Natural killer cell treated with Interleukin-12 subunit alpha and Interleukin-12 subunit beta and Interleukin-15 and Interleukin-18, amount 100 ng/mL, for 72 hours (primary cell): ENCODE results near the gene RASGRF2. TPM values are rescaled to one million over a fixed set of nuclear protein-coding genes. Genes with fewer than 3 reads are reported as not detected.

Experiments used
- ATAC-seq, 2 donors: fragments of 150-1000 bp; cut with Tn5 transposase in 1 of 2; sonication (Bioruptor Pico), chemical (Tn5 transposase) in 1 of 2; 2 replicates each; pipeline ENCODE4 v1.10.0; 2021
- DNase-seq: peaks from one replicate; pipeline ENCODE4 v3.0.0; 2022; ENCODE audit warnings: low spot score
- H3K27ac Mint-ChIP-seq, 2 donors: 1 replicate in 1 of 2; 2 replicates in 1 of 2; pipeline ENCODE4 v1.8.0; 2022; ENCODE audit warnings: mixed read lengths in 2 of 2, mild to moderate bottlenecking in 1 of 2, moderate library complexity in 1 of 2
- H3K27me3 Mint-ChIP-seq, 2 donors: 1 replicate in 1 of 2; 2 replicates in 1 of 2; pipeline ENCODE4 v1.8.0; 2022; ENCODE audit warnings: mixed read lengths in 2 of 2
- H3K36me3 Mint-ChIP-seq: one replicate; pipeline ENCODE4 v1.8.0; 2022; ENCODE audit warnings: mixed read lengths
- H3K4me1 Mint-ChIP-seq, 2 donors: 1 replicate in 1 of 2; 2 replicates in 1 of 2; pipeline ENCODE4 v1.8.0; 2022; ENCODE audit warnings: low read depth in 2 of 2, mixed read lengths in 2 of 2, mild to moderate bottlenecking in 1 of 2
- H3K4me3 Mint-ChIP-seq: one replicate; pipeline ENCODE4 v1.8.0; 2022; ENCODE audit warnings: mixed read lengths
- H3K9me3 Mint-ChIP-seq: 2 replicates; pipeline ENCODE4 v1.8.0; 2022; ENCODE audit warnings: mixed read lengths
- total RNA-seq, 2 donors: library from RNA; stranded (reverse); gene quantifications; one replicate each; pipeline ENCODE4 v1.2.3, GENCODE V29; 2022

The RASGRF2 gene
- total RNA-seq, 2 donors from 2014 or later, result 2.3 to 6.7 TPM

DNA sequence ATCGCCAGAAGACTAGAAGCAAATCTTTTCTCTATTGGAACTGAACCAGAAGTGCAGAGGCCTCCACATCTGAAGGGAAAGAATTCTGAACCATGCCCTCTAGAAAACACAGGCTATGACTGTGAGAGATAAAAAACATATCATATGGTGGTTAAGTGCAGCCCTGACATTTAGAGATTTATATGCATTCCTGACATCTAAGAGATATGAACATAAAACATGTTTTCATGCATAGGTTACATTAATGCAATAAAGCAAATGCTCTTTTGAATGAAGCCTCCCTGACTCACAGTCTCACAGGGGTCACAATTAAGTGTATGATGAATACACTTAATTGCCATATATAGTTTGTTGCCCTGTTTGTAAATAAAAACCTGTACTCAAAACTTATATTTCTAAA lies 244.0 kb downstream of the RASGRF2 start:
- Mint-ChIP-seq H3K4me3 (no peak overlapping the region), H3K27ac (no peak overlapping the region), H3K9me3 (no peaks in the 10 kb centered on the region), H3K27me3 (peaks cover 0 to 6% of the 10 kb centered on the region in 2 donors), H3K36me3 (no peaks in the 10 kb centered on the region), H3K4me1 (no peaks in the 10 kb centered on the region)
- ATAC-seq (no peak), DNase-seq (no peak)

DNA sequence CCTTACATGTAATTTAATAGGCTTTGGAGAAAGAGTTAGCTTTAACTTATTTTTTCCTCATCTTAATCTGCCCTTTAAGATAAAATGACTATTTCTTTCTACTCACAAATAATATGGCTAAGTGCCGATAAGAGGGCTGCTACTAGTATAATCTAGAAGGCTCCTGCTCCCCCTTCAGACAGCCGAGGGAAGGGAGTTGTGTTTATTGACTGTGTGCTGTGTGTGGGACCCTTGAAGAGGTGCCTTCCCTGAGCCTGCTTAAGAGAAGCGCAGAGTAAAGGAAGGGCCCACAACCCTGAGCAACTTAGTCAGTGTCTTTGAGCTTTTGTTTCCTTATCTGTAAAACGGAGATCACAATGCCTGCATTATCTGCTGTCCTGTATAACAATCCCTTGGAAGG lies 244.9 kb downstream of the RASGRF2 start:
- Mint-ChIP-seq H3K4me1 (no peaks in the 10 kb centered on the region), H3K27ac (no peak overlapping the region), H3K4me3 (no peak overlapping the region), H3K36me3 (no peaks in the 10 kb centered on the region), H3K9me3 (no peaks in the 10 kb centered on the region), H3K27me3 (peaks cover 0 to 6% of the 10 kb centered on the region in 2 donors)
- DNase-seq (no peak), ATAC-seq (no peak)

DNA sequence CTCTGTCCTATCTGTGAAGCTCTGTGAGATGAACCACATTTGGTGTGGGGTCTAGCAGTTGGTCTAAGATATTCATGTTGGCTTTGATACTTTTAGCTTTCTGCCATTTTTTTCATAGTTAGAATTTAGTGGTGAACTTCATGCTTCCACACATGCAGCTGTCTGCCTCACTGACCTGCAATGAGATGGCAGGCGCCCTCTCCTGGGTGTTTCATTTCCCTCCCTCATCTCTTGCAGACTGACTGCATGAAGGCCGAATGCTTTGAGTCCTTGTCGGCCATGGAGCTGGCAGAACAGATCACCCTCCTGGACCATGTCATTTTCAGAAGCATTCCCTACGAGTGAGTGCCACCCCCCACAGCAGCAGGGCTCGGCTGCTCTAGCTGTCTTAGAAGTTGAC lies 246.8 kb downstream of the RASGRF2 start:
- Mint-ChIP-seq H3K27ac (no peak overlapping the region), H3K27me3 (no peaks in the 10 kb centered on the region), H3K36me3 (no peaks in the 10 kb centered on the region), H3K4me3 (no peak overlapping the region), H3K9me3 (no peaks in the 10 kb centered on the region), H3K4me1 (no peaks in the 10 kb centered on the region)
- DNase-seq (no peak), ATAC-seq (no peak)

DNA sequence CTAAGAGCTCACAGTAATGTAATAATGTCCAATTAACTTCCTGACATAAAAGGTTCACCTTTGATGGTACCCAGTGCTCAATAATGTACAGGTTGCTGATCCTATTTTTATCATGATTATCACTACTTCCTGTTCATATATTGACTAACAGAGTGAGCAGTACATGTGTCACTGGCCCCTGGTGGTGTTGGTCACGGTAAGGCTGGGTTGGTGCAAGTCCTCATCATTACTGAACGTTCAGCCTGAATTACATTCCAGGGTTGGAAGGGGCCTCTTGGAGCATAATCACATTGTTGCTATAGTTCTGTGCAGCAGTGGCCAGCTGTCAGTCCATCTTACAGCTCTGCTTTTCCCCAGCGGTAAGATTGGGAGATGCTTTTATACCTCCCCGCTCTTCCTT lies 248.7 kb downstream of the RASGRF2 start:
- Mint-ChIP-seq H3K27ac (no peak overlapping the region), H3K27me3 (no peaks in the 10 kb centered on the region), H3K9me3 (no peaks in the 10 kb centered on the region), H3K36me3 (no peaks in the 10 kb centered on the region), H3K4me3 (no peak overlapping the region), H3K4me1 (no peaks in the 10 kb centered on the region)
- no peak for ATAC-seq
- DNase-seq, result no peak

DNA sequence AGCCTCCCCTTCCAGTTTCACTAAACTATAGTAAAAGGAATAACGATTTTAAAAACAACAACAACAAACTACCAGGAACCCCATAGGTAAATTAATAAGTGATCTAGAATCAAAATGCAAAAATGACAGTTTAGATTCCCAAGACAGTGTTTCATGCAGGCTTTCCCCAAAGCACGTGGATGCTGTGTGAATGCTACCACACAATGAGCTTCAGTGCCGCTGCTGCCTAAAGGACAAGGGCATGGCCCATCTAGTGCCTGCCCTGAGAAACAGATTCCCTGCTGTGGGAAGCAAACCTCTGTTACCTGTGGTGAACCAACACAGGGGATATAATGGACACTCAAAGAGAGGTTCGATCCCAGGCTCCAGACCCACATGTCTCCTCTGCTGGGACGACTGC lies 249.2 kb downstream of the RASGRF2 start:
- Mint-ChIP-seq H3K4me1 (no peaks in the 10 kb centered on the region), H3K27me3 (no peaks in the 10 kb centered on the region), H3K9me3 (no peaks in the 10 kb centered on the region), H3K27ac (no peak overlapping the region), H3K36me3 (no peaks in the 10 kb centered on the region), H3K4me3 (no peak overlapping the region)
- ATAC-seq (no peak), DNase-seq (no peak)

DNA sequence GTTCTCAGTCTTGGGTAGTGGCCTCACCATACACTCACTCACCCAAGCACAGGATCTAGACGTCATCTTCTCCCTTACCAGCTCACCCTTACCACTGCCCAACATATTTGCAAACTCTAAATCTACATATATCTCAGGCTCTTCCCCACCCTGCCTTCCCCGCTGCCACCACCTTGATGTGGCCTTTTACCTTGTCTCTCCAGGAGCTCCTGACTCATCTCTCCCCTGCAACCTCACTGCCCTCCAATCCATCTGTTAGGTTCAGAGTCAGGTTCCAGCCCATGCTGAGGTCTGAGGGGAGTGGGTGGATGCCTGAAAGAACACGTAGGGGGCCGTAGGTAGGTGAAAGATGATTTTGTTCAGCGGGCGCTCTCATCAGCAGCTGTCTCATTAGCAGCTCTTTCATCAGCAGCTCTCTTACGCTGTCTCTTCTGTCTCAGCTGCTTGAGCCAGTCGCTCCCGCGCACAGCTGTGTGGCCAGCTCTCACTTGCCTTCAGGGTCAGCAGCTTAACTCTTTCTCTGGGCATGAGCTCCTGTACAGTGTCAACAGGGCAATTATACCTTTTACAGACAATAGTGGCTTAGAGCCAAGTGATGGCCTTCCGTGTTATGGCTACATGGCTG lies 249.8 kb downstream of the RASGRF2 start:
- Mint-ChIP-seq H3K27ac (no peak overlapping the region), H3K36me3 (no peaks in the 10 kb centered on the region), H3K4me3 (no peak overlapping the region), H3K4me1 (no peaks in the 10 kb centered on the region), H3K27me3 (no peaks in the 10 kb centered on the region), H3K9me3 (no peaks in the 10 kb centered on the region)
- ATAC-seq (peak in 1 of 2 donors; percentile 21), DNase-seq (no peak)

DNA sequence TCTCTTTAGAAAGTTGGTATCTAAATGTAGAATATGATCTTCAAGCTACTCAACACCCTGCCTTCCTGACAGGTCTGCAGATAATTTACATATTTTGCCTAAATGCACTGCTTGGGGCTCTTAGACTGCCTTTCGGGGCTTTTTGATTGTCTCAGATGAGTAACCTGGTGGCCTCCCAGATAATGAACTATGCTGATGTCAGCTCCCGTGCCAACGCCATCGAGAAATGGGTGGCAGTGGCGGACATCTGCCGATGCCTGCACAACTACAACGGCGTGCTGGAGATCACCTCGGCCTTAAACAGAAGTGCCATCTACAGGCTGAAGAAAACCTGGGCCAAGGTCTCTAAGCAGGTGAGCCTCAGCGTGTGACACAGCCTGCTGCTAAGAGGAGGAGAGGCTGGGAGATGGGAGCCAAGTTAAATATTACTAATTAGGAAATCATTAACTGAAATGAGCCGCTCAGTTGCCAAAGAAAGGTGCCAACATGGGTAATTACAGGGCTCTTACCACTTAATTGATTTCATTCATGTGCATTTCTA lies 252.1 kb downstream of the RASGRF2 start:
- Mint-ChIP-seq H3K27me3 (no peaks in the 10 kb centered on the region), H3K27ac (no peak overlapping the region), H3K36me3 (no peaks in the 10 kb centered on the region), H3K4me1 (no peaks in the 10 kb centered on the region), H3K9me3 (no peaks in the 10 kb centered on the region), H3K4me3 (no peak overlapping the region)
- ATAC-seq (peak in 1 of 2 donors; percentile 31), DNase-seq (no peak)

DNA sequence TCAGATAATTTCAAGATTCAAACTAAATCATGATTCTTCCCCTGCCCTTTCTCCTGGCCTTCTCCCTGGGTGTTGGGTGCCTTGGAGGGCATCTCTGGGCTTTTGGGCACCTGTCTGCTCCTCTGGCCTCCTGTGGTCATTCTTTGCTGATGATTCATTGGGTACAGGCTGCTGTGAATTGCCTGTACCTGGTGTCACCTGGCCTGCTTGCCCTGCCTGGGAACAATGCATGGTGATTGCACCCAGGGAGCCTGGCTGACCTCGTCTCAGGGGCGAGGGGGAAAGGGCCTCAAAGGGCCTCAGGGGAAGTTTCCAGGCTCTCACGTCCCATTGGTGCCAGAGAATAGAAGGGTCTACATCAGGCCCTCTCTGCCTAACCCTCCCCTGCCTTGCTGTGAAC lies 252.9 kb downstream of the RASGRF2 start:
- H3K9me3 Mint-ChIP-seq, result no peaks in the 10 kb centered on the region
- ATAC-seq (no peak), DNase-seq (no peak)
- H3K4me1 Mint-ChIP-seq, result no peaks in the 10 kb centered on the region
- no peaks in the 10 kb centered on the region for H3K36me3 Mint-ChIP-seq
- no peak overlapping the region for H3K4me3 Mint-ChIP-seq
- H3K27me3 Mint-ChIP-seq, result no peaks in the 10 kb centered on the region
- no peak overlapping the region for H3K27ac Mint-ChIP-seq

DNA sequence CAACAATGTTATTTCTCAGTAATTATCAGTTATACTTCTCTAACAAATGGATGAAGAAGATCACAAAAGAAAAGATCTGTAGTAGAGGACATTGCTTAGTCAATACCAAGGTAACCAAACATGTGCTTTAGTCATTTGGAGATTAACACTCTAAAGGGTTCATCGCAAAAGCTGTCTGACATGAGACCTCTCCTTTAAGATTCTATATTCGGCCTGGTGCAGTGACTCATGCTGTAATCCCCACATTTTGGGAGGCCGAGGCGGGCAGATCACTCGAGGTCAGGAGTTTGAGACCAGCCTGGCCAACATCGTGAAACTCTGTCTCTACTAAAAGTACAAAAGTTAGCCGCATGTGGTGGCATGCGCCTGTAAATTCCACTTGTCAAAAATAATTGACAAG lies 254.7 kb downstream of the RASGRF2 start:
- peak in 1 of 2 donors; percentile 74 for ATAC-seq
- Mint-ChIP-seq H3K36me3 (no peaks in the 10 kb centered on the region), H3K27me3 (no peaks in the 10 kb centered on the region), H3K27ac (no peak overlapping the region), H3K4me1 (no peaks in the 10 kb centered on the region), H3K9me3 (no peaks in the 10 kb centered on the region), H3K4me3 (no peak overlapping the region)
- DNase-seq, result no peak

DNA sequence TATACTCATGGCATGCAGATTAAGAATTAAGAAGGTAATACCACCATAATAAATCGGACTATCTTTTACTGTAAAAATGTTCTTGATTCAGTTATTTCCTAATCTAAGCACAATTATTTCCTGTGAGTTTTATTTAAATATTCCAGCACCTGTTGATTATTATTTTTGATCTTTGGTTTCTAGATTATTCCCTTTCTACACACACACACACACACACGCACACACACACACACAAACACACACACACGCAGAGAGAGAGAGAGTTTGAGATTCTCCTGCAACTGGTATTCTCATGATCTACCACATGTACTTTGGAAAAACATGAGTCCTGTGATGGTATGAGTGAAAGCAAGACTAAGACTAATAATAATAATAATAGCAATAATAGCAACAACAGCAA lies 256.0 kb downstream of the RASGRF2 start:
- ATAC-seq (no peak), DNase-seq (no peak)
- Mint-ChIP-seq H3K4me3 (no peak overlapping the region), H3K27ac (no peak overlapping the region), H3K4me1 (no peaks in the 10 kb centered on the region), H3K27me3 (no peaks in the 10 kb centered on the region), H3K9me3 (no peaks in the 10 kb centered on the region), H3K36me3 (no peaks in the 10 kb centered on the region)

DNA sequence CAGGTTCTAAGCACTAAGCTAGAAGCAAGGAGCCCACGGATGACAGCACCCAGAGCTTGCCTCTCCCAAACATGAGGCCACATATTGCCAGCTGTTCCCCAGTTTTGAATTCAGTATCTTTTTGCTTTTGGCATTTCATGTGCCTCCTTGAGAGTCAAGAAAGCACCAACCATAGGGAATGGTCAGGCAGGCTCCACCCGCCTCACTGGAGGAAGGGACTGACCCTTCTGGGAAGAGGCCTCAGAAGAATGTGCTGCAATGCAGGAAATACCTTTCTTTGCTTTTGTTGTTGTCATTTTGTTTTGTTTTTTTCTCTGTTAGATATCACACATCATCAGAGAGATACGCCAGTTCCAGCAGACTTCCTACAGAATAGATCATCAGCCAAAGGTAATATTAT lies 259.2 kb downstream of the RASGRF2 start:
- H3K27ac Mint-ChIP-seq, result no peak overlapping the region
- no peak for ATAC-seq
- peaks cover 0 to 4% of the 10 kb centered on the region in 2 donors for H3K27me3 Mint-ChIP-seq
- no peaks in the 10 kb centered on the region for H3K4me1 Mint-ChIP-seq
- H3K4me3 Mint-ChIP-seq, result no peak overlapping the region
- no peak for DNase-seq
- H3K36me3 Mint-ChIP-seq, result no peaks in the 10 kb centered on the region
- no peaks in the 10 kb centered on the region for H3K9me3 Mint-ChIP-seq

DNA sequence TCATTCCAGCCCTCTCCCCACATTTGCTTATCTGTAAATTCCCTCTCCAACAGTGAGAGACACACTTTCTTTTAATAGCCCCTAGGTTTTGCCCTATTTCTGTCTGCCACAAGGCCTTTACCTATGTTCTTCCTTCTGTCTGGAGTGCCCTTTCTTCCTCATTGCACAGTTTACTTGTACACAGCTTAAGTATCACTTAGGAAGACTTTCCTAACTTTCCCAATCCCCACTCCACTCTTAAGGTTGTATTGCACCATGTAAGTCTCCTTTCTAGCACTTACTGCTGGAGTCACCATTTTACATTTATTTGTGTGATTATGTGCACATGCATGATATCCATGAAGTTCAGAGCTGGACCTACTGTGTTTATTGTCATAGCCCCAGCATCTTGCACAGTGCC lies 262.1 kb downstream of the RASGRF2 start:
- DNase-seq (no peak), ATAC-seq (no peak)
- Mint-ChIP-seq H3K27me3 (peaks cover 0 to 4% of the 10 kb centered on the region in 2 donors), H3K4me1 (no peaks in the 10 kb centered on the region), H3K36me3 (no peaks in the 10 kb centered on the region), H3K27ac (no peak overlapping the region), H3K4me3 (no peak overlapping the region), H3K9me3 (no peaks in the 10 kb centered on the region)

DNA sequence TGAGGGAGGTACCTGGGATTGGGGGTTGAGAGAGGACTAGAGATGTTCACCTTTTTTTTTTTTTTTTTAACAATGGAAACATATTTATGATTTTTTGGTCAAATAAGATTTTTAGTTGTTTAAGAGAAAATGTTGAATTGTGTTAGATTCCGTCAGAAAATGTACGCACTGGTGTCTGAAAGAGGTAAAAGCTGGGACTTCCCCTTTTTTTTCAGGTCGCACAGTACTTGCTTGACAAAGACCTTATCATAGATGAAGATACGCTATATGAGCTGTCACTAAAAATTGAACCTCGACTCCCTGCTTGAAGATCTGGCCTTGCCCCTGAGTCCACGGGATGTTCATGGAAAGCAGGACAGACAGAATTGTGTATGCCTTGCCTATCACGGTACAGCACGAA lies 265.3 kb downstream of the RASGRF2 start:
- Mint-ChIP-seq H3K27ac (no peak overlapping the region), H3K9me3 (no peaks in the 10 kb centered on the region), H3K36me3 (no peaks in the 10 kb centered on the region), H3K4me1 (peaks cover 2 to 3% of the 10 kb centered on the region in 2 donors), H3K27me3 (peaks cover 0 to 6% of the 10 kb centered on the region in 2 donors), H3K4me3 (no peak overlapping the region)
- DNase-seq, result no peak
- no peak for ATAC-seq

DNA sequence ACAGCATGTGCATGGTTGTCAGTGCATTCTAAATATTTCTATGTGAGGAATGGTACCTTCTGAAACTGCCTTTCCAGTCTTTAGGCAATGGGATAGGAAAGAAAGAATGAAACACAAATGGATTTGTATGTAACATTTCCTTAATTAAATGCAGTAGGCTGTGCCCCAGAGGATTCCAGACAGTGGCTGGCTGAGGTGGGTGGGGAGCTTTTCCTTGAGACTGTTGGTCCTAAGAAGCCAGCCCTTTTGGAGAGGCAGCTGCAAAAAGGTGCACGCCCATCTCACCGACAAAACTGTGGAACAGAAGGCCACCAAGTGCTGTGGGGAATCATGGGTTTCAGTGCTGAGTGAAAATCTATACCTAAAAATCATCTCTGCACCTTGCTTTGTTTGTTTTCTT lies 266.1 kb downstream of the RASGRF2 start:
- no peak for DNase-seq
- no peak for ATAC-seq
- H3K4me3 Mint-ChIP-seq, result no peak overlapping the region
- peaks cover 4% of the 10 kb centered on the region in 2 donors for H3K4me1 Mint-ChIP-seq
- H3K9me3 Mint-ChIP-seq, result no peaks in the 10 kb centered on the region
- peaks cover 0 to 6% of the 10 kb centered on the region in 2 donors for H3K27me3 Mint-ChIP-seq
- H3K27ac Mint-ChIP-seq, result no peak overlapping the region
- H3K36me3 Mint-ChIP-seq, result no peaks in the 10 kb centered on the region

DNA sequence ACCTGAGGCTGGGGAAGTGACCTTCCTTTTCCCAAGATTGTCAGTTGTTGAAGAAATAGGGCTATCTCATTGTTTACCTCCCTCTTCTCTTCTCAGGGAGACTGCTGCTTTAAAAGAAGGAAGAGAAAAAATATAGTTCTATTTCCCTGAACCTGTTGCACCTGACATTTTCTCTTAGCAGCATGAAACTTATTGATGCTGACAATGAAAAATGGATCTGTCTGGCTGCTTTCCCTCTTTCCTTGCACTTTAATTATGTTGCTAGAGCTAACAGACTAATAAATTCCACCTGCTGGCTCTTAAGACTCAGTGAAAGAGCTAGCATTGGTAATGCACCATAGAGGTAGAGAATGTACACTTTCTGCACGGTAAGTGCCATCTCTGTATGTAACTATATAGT lies 266.8 kb downstream of the RASGRF2 start:
- Mint-ChIP-seq H3K9me3 (no peaks in the 10 kb centered on the region), H3K4me1 (peaks cover 4% of the 10 kb centered on the region in 2 donors), H3K27me3 (peaks cover 0 to 6% of the 10 kb centered on the region in 2 donors), H3K27ac (no peak overlapping the region), H3K36me3 (no peaks in the 10 kb centered on the region), H3K4me3 (no peak overlapping the region)
- DNase-seq (no peak), ATAC-seq (no peak)
